HL-60 (cell line): ENCODE data around the gene SLC26A1.

Experiments used
- TF ChIP-seq, protein P1 (sequence below): IDR thresholded peaks from one replicate; pipeline ENCODE4 v1.5.1; 2011; ENCODE audit warnings: low read length, control low read depth, inconsistent platforms; ENCODE audit not compliant: insufficient read depth
- TF ChIP-seq, protein P2 (sequence below): IDR thresholded peaks from 2 replicates; pipeline ENCODE4 v1.6.1; 2012; ENCODE audit warnings: low read depth; ENCODE audit not compliant: insufficient replicate concordance

DNA sequence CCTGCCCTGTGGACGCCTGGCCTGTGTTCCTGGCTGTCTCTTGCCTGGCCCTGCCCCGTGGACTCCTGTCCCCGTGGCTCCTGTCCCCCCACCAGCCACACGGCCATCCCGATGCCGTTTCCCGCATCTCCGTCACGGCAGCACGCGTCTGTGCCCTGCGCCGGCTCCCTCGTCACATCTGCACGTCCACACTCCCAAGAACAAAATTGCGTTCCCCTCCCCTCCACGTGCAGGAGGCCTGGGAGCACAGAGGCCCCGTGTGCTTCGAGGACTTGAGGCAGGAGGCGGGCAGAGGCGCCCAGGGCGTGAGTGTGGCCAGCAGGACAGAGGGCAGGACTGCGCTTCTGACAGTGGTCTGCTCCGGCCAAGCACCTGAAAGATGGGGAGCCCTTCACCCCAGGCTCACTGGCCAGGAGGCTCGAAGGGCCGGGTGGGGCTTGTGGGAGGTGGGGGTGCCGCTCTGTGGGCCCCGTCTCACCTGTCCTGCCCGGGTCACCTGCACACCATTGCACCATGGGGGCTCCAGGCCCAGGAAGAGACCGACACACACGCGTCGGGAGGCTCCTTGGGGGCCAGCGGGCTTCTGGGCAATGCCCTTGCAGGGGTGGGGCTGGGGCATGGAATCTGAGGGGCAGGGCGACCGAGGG, 35.5 kb upstream of the SLC26A1 start:
- TF ChIP-seq, protein P1, sequence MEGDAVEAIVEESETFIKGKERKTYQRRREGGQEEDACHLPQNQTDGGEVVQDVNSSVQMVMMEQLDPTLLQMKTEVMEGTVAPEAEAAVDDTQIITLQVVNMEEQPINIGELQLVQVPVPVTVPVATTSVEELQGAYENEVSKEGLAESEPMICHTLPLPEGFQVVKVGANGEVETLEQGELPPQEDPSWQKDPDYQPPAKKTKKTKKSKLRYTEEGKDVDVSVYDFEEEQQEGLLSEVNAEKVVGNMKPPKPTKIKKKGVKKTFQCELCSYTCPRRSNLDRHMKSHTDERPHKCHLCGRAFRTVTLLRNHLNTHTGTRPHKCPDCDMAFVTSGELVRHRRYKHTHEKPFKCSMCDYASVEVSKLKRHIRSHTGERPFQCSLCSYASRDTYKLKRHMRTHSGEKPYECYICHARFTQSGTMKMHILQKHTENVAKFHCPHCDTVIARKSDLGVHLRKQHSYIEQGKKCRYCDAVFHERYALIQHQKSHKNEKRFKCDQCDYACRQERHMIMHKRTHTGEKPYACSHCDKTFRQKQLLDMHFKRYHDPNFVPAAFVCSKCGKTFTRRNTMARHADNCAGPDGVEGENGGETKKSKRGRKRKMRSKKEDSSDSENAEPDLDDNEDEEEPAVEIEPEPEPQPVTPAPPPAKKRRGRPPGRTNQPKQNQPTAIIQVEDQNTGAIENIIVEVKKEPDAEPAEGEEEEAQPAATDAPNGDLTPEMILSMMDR, result no peak
- TF ChIP-seq, protein P2, sequence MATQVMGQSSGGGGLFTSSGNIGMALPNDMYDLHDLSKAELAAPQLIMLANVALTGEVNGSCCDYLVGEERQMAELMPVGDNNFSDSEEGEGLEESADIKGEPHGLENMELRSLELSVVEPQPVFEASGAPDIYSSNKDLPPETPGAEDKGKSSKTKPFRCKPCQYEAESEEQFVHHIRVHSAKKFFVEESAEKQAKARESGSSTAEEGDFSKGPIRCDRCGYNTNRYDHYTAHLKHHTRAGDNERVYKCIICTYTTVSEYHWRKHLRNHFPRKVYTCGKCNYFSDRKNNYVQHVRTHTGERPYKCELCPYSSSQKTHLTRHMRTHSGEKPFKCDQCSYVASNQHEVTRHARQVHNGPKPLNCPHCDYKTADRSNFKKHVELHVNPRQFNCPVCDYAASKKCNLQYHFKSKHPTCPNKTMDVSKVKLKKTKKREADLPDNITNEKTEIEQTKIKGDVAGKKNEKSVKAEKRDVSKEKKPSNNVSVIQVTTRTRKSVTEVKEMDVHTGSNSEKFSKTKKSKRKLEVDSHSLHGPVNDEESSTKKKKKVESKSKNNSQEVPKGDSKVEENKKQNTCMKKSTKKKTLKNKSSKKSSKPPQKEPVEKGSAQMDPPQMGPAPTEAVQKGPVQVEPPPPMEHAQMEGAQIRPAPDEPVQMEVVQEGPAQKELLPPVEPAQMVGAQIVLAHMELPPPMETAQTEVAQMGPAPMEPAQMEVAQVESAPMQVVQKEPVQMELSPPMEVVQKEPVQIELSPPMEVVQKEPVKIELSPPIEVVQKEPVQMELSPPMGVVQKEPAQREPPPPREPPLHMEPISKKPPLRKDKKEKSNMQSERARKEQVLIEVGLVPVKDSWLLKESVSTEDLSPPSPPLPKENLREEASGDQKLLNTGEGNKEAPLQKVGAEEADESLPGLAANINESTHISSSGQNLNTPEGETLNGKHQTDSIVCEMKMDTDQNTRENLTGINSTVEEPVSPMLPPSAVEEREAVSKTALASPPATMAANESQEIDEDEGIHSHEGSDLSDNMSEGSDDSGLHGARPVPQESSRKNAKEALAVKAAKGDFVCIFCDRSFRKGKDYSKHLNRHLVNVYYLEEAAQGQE, result no peak
